KMS-11 (cell line): ENCODE data around the gene MPV17L2.
A peak's percentile ranks its signal among the peaks of the same experiment; 100 is the strongest.

Source experiments
- H2AFZ ChIP-seq: fragments of 200-600 bp; sonication (generic); 2 replicates; pipeline ENCODE4 v1.6.1; 2016; ENCODE audit warnings: antibody characterized with exemption, mixed run types, low read depth
- H3K27ac ChIP-seq: fragments of 200-600 bp; sonication (generic); 2 replicates; pipeline ENCODE4 v1.6.1; 2016; ENCODE audit warnings: mild to moderate bottlenecking, mixed run types
- H3K27me3 ChIP-seq: fragments of 200-600 bp; sonication (generic); 2 replicates; pipeline ENCODE4 v1.6.1; 2017; ENCODE audit warnings: mild to moderate bottlenecking, low read depth, mixed run types, moderate library complexity; ENCODE audit not compliant: insufficient read depth
- H3K36me3 ChIP-seq: fragments of 200-600 bp; sonication (generic); 2 replicates; pipeline ENCODE4 v1.6.1; 2017; ENCODE audit warnings: mild to moderate bottlenecking, mixed run types; ENCODE audit not compliant: insufficient read depth
- H3K4me1 ChIP-seq: fragments of 200-600 bp; sonication (generic); 2 replicates; pipeline ENCODE4 v1.6.1; 2016; ENCODE audit warnings: mild to moderate bottlenecking, low read depth, mixed run types; ENCODE audit not compliant: poor library complexity, severe bottlenecking
- H3K4me2 ChIP-seq: fragments of 200-600 bp; sonication (generic); 2 replicates; pipeline ENCODE4 v1.7.0; 2016; ENCODE audit warnings: mild to moderate bottlenecking, mixed run types
- H3K4me3 ChIP-seq: fragments of 200-600 bp; sonication (generic); IDR thresholded peaks from 2 replicates; pipeline ENCODE4 v1.6.1; 2017; ENCODE audit warnings: low read depth, low read length, mixed read lengths; ENCODE audit not compliant: insufficient read depth
- H3K79me2 ChIP-seq: fragments of 200-600 bp; sonication (generic); 2 replicates; pipeline ENCODE4 v1.6.1; 2016; ENCODE audit warnings: low read depth, mixed run types; ENCODE audit not compliant: insufficient read depth
- H3K9ac ChIP-seq: fragments of 200-600 bp; sonication (generic); 2 replicates; pipeline ENCODE4 v1.6.1; 2016; ENCODE audit warnings: mild to moderate bottlenecking, mixed run types
- H4K20me1 ChIP-seq: fragments of 200-600 bp; sonication (generic); 2 replicates; pipeline ENCODE4 v1.6.1; 2016; ENCODE audit warnings: mild to moderate bottlenecking, mixed run types; ENCODE audit not compliant: insufficient read depth
- CTCF ChIP-seq: fragments of 200-600 bp; sonication (generic); conservative IDR thresholded peaks from 2 replicates; pipeline ENCODE4 v1.6.1; 2017; ENCODE audit warnings: low read depth, mild to moderate bottlenecking, antibody characterized with exemption, low read length, moderate library complexity, mixed read lengths

Gene MPV17L2

GRCh38 chr19:18191640-18192062 is 1.4 kb upstream of the MPV17L2 start:
- no peaks in the 10 kb centered on the region; the same call in 1 of the 2 replicates for H3K79me2 ChIP-seq
- no peak overlapping the region for H3K4me3 ChIP-seq
- peak overlapping the region; percentile 72 for H2AFZ ChIP-seq
- H3K27ac ChIP-seq, result peak overlapping the region; percentile 47; the same call in 1 of the 2 replicates
- peaks cover 12% of the 10 kb centered on the region for H3K4me1 ChIP-seq
- H3K9ac ChIP-seq, result peak overlapping the region; percentile 25; the same call in 1 of the 2 replicates
- no peaks in the 10 kb centered on the region for H3K27me3 ChIP-seq
- TF ChIP-seq CTCF, result no peak
- H4K20me1 ChIP-seq, result no peaks in the 10 kb centered on the region
- peak overlapping the region; percentile 80 for H3K4me2 ChIP-seq
- no peaks in the 10 kb centered on the region for H3K36me3 ChIP-seq

GRCh38 chr19:18193388-18194180 is 566 bp downstream of the MPV17L2 start:
- no peak overlapping the region for H3K4me3 ChIP-seq
- peak overlapping the region; percentile 75 for H2AFZ ChIP-seq
- no peaks in the 10 kb centered on the region for H4K20me1 ChIP-seq
- peak overlapping the region; percentile 95 for H3K4me2 ChIP-seq
- peak overlapping the region; percentile 26 for H3K27ac ChIP-seq
- H3K79me2 ChIP-seq, result no peaks in the 10 kb centered on the region; the same call in 1 of the 2 replicates
- H3K27me3 ChIP-seq, result no peaks in the 10 kb centered on the region
- H3K4me1 ChIP-seq, result peaks cover 12% of the 10 kb centered on the region
- H3K36me3 ChIP-seq, result no peaks in the 10 kb centered on the region
- no peak for TF ChIP-seq CTCF
- peak overlapping the region; percentile 59; the same call in 1 of the 2 replicates for H3K9ac ChIP-seq

GRCh38 chr19:18194181-18194530 is 1.1 kb downstream of the MPV17L2 start:
- H3K79me2 ChIP-seq, result no peaks in the 10 kb centered on the region; the same call in 1 of the 2 replicates
- no peak for TF ChIP-seq CTCF
- peaks cover 12% of the 10 kb centered on the region for H3K4me1 ChIP-seq
- peak overlapping the region; percentile 75; the same call in 1 of the 2 replicates for H2AFZ ChIP-seq
- H3K4me2 ChIP-seq, result peak overlapping the region; percentile 95
- H3K4me3 ChIP-seq, result no peak overlapping the region
- no peak overlapping the region; the same call in 1 of the 2 replicates for H3K9ac ChIP-seq
- H3K27ac ChIP-seq, result no peak overlapping the region
- no peaks in the 10 kb centered on the region for H4K20me1 ChIP-seq
- no peaks in the 10 kb centered on the region; the same call in 1 of the 2 replicates for H3K27me3 ChIP-seq
- H3K36me3 ChIP-seq, result no peaks in the 10 kb centered on the region

- Histone ChIP-seq H3K4me2 (no peak overlapping the region; the same call in 1 of the 2 replicates), H3K4me3 (no peak overlapping the region), H3K79me2 (no peaks in the 10 kb centered on the region; the same call in 1 of the 2 replicates), H4K20me1 (no peaks in the 10 kb centered on the region), H3K27ac (no peak overlapping the region), H2AFZ (no peak overlapping the region), H3K9ac (no peak overlapping the region), H3K36me3 (no peaks in the 10 kb centered on the region), H3K27me3 (peaks cover under 1% of the 10 kb centered on the region; the same call in 1 of the 2 replicates), H3K4me1 (peaks cover 12% of the 10 kb centered on the region)
- TF ChIP-seq CTCF, result no peak
These were observed 1.7 kb downstream of the MPV17L2 start for GRCh38 chr19:18194554-18195238.
